HUDEP-2 (cell line): ENCODE data around the gene MBD6.
"Not testable (repeated sequence)": the region's sequence is repeated elsewhere in the genome, so short reads cannot be mapped to it uniquely, and the experiment has no call there.

ENCODE experiments used
- DNase-seq, 76 experiments: peaks; one replicate each; lab custom pipeline; 2025; ENCODE audit not compliant: unreplicated experiment in 76 of 76; lab: John Stamatoyannopoulos, UW

Gene MBD6

DNA sequence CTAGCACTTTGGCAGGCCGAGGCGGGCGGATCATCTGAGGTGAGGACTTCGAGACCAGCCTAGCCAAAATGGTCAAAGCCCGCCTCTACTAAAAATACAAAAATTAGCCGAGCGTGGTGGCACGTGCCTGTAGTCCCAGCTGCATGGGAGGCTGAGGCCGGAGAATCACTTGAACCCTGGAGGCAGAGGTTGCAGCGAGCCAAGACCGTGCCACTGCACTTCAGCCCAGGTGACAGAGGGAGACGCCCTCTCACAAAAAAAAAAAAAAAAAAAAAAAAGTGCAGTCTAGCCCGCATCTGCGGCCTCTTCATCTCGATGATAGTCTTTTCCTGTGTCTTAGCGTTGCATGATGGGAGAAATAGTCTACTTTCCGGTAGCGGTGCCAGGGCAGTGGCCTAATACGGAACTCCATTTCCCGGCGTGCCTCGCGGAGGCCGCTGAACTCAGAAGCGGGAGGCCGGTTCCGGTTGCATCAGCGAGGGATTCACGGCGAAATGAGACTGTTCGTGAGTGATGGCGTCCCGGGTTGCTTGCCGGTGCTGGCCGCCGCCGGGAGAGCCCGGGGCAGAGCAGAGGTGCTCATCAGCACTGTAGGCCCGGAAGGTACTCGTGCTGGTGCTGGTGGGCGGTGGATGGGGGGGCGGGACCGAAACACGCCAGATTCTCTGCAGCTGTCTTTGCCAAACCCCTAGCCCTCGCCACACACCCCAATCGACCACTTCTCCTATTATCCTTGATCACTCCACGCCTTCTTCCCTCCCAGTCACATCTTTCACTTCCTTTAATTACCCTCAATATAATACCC is 34.8 kb upstream of the MBD6 start, which contains the start of gene MARS1:
TSS of gene MARS1 (plus strand) at position 472 of the 805 bp plus-strand sequence. CDS start at position 495, 23 bp downstream.
- peak in 75 of 76 experiments; percentile 30 to 97 (median 90) for DNase-seq

GRCh38 chr12:57488402-57489156 is 34.0 kb upstream of the MBD6 start:
- peak in 5 of 76 experiments; percentile 5 to 43 (median 15) for DNase-seq

DNA sequence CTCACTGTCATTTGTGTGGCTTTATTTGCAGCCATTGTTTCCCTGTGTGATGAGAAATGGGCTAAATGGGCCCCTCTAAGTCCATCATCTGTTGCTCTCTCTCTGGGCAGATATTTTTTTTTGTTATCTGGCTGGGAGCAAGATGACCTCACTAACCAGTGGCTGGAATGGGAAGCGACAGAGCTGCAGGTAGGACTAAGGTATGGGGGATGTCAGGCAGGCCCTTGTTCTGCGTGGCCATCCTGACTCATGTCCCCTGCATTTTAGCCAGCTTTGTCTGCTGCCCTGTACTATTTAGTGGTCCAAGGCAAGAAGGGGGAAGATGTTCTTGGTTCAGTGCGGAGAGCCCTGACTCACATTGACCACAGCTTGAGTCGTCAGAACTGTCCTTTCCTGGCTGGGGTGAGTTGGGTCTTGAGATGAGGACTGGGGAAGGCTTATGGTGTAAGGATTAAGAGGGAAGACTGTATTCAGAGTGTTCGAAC is 33.4 kb upstream of the MBD6 start:
- DNase-seq, result no peak

GRCh38 chr12:57490126-57490525 is 32.5 kb upstream of the MBD6 start:
- DNase-seq, result no peak

DNA sequence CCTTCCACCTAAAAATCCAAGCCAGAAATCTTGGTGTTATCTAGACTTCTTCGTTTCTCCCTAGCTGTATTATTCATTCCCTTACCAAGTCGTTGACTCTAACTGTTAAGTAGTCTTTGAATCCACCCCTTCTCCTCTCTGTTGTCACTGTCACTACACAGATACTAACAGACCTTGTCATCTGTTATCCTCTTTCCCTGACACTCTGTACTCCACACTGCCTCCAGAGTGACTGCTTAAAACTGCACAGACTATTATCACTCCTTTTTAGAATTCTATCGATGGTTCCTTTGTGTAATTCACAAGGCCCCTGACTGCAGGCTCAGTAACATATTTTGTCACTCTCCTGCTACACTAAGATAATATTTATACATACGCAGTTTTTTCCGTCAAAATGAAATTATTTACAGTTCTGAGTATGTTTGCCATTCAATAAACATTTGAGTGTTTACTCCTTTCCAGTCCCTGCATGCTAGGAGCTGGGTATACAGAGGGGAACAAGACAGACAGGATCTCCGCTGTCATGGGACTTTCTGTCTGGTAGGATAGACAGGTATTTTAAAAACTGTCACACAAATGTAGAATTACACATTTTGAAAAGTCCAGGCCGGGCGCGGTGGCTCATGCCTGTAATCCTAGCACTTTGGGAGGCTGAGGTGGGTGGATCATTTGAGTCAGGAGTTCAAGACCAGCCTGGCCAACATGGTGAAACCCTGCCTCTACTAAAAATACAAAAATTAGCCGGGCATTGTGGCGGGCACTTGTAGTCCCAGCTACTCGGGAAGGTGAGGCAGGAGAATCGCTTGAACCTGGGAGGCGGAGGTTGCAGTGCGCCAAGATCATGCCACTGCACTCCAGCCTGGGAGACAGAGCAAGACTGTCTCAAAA is 31.0 kb upstream of the MBD6 start:
- peak in 20 of 76 experiments; percentile 5 to 58 (median 26) for DNase-seq

- DNase-seq, result not testable (repeated sequence)
These were observed 27.4 kb upstream of the MBD6 start for GRCh38 chr12:57495051-57495701.

DNA sequence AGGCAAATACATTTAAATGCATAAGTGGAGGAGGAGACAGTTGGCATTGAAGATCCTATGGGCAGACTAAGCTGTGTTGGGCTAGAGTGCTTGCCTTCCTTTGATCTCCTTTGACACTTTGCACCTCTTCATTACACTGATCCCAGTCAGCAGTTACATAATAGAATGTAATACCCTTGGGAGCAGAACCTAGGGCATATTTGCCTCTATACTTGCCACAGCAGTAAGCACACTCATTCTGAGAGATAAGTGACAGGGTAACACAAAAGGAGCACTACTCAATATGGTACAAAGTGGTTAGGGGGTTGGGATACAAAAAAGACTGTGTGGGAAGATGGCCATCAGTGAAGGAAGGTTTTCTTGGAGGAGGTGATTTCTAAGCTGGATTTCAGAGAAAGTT is 25.8 kb upstream of the MBD6 start:
- DNase-seq, result no peak

DNA sequence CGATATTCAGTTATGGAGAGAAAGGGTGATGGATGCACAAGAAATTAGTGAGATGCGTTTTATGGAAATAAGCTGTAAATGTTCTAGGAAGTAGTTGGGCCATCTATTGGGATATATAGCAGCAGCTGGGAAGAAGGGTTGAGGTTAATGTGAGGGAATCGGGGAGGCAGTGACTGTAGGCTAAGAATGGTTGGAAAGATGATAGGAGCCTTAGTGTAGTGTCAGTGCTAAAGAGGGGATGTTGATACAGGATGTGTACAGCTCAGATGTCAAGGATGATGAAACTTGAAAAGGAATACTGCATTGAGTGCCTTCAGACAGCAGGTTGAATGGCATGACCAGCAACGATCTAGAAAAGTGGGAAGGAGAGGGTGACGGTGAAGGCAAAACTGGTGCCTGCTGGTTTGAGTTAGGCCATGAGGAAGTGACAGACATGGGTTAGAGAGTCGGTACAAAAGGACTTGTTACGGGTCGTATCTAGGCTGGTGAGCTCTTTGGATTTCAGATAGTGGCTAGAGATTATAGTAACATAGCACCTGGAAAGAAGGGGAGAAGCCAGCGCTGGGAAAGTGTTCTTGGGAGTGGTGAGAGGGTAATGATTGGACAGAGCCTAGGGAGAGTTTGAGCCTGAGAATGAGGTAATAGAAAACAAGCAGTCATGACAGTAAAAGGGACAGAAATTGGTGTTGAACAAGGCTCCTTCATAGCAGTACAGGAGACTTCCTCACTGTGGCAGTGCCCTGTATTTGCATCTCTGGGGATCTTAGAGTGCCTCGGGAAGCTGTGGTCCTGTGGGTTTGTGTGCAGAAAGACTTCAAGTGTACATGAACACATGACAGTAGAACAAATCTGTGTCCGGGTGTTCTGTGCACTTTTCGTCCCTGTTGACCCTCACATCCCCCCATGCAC is 25.1 kb upstream of the MBD6 start:
- DNase-seq, result no peak

- DNase-seq, result no peak
These were observed 24.5 kb upstream of the MBD6 start for GRCh38 chr12:57498132-57498502.

- no peak for DNase-seq
These were observed 24.1 kb upstream of the MBD6 start for GRCh38 chr12:57498571-57498970.

- no peak for DNase-seq
These were observed 22.4 kb upstream of the MBD6 start for GRCh38 chr12:57500213-57500612.

DNA sequence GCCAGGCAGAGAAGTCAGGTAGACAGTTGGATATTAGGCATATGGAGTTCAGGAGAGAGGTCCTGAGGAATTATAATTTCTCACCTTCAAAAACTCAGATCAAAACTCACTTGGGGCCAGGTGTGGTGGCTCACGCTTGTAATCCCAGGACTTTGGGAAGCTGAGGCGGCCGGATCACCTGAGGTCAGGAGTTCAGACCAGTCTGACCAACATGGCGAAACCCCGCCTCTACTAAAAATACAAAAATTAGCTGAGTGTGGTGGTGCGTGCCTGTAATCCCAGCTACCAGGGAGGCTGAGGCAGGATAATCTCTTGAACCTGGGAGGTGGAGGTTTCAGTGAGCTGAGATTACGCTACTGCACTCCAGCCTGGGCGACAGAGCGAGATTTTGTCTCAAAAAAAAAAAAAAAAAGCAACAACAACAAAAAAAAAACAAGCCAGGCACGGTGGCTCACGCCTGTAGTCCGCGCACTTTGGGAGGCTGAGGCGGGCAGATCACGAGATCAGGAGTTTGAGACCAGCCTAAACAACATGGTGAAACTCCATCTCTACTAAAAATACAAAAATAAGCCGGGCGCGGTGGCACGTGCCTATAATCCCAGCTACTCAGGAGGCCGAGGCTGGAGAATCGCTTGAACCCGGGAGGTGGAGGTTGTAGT is 20.2 kb upstream of the MBD6 start:
- not testable (repeated sequence) for DNase-seq

GRCh38 chr12:57506541-57506940 is 16.1 kb upstream of the MBD6 start:
- DNase-seq, result not testable (repeated sequence)

DNA sequence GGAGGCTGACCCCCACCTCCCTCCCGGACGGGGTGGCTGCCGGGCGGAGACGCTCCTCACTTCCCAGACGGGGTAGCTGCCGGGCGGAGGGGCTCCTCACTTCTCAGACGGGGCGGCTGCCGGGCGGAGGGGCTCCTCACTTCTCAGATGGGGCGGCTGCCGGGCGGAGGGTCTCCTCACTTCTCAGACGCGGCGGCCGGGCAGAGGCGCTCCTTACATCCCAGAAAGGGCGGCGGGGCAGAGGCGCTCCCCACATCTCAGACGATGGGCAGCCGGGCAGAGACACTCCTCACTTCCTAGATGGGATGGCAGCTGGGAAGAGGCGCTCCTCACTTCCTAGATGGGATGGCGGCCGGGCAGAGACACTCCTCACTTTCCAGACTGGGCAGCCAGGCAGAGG is 14.8 kb upstream of the MBD6 start:
- not testable (repeated sequence) for DNase-seq

DNA sequence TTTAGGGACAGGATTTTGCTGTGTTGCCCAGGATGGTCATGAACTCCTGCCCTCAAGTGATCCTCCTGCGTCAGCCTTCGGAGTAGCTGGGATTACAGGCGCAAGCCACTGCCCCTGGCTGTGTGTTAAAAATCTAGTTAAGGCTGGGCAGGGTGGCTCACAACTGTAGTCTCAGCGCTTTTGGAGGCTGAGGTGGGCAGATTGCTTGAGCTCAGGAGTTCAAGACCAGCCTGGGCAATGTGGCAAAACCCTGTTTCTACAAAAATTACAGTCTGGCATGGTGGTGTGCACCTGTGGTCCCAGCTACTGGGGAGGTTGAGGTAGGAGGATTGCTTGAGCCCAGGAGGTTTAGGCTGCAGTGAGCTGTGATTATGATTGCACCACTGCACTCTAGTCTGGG is 11.5 kb upstream of the MBD6 start:
- DNase-seq, result no peak

GRCh38 chr12:57511588-57512325 is 10.9 kb upstream of the MBD6 start:
- DNase-seq, result no peak

DNA sequence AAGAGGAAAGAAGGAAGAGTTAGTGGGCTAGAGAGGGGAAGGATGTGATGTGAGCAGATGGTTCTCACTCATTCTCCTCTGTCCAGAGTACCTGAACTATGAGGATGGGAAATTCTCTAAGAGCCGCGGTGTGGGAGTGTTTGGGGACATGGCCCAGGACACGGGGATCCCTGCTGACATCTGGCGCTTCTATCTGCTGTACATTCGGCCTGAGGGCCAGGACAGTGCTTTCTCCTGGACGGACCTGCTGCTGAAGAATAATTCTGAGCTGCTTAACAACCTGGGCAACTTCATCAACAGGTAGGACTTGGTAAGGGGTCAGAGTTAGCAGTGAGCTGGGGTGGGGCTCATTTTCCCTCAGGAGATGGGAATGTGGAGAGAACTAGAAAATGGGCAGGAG is 10.0 kb upstream of the MBD6 start:
- no peak for DNase-seq

DNA sequence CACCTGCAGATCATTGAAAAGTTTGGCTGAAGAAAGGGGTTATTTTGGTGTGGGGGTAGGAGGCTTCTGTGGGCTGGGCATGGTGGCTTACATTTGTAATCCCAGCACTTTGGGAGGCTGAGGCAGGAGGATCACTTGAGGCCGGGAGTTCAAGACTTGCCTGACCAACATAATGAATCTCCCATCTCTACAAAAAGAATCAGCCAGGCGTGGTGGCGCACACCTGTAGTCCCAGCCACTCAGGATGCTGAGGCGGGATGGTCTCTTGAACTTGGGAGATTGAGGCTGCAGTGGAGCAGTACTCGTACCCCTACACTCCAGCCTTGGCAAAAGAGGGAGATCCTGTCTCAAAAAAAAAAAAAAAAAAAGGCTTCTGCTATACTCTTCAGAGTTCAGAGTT is 9.4 kb upstream of the MBD6 start:
- no peak for DNase-seq
